ENCODE data around the gene AKAP10.
"Not testable (repeated sequence)": the region's sequence is repeated elsewhere in the genome, so short reads cannot be mapped to it uniquely, and the experiment has no call there.

AKAP10 gene

DNA sequence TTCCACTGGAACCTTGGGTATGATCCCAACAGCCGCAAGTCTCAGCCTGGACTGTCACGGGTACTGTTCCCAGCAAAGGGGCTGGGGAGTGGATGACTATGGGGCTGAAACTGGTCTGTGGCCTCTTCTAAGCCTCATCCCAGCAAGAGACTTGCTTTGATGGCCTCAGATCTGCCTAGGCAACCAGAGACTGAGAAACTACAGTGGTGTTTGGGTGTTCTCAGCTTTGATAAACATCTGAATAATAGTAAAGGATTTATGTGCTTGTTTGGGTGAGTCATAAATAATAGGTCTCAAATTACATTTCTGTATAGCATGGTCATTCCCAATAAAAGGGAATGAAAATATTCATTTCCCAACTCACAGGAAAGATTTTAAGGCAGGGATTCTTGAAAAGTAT, 79.7 kb downstream of the AKAP10 start:
- no peak overlapping the region for H3K4me3 ChIP-seq (ENCODE audit: low read depth, low read length)
- TF ChIP-seq, protein P1, sequence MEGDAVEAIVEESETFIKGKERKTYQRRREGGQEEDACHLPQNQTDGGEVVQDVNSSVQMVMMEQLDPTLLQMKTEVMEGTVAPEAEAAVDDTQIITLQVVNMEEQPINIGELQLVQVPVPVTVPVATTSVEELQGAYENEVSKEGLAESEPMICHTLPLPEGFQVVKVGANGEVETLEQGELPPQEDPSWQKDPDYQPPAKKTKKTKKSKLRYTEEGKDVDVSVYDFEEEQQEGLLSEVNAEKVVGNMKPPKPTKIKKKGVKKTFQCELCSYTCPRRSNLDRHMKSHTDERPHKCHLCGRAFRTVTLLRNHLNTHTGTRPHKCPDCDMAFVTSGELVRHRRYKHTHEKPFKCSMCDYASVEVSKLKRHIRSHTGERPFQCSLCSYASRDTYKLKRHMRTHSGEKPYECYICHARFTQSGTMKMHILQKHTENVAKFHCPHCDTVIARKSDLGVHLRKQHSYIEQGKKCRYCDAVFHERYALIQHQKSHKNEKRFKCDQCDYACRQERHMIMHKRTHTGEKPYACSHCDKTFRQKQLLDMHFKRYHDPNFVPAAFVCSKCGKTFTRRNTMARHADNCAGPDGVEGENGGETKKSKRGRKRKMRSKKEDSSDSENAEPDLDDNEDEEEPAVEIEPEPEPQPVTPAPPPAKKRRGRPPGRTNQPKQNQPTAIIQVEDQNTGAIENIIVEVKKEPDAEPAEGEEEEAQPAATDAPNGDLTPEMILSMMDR (IDR thresholded peaks at IDR 0.05; ENCODE audit: borderline replicate concordance, insufficient read depth, low read depth, low read length), result no peak

DNA sequence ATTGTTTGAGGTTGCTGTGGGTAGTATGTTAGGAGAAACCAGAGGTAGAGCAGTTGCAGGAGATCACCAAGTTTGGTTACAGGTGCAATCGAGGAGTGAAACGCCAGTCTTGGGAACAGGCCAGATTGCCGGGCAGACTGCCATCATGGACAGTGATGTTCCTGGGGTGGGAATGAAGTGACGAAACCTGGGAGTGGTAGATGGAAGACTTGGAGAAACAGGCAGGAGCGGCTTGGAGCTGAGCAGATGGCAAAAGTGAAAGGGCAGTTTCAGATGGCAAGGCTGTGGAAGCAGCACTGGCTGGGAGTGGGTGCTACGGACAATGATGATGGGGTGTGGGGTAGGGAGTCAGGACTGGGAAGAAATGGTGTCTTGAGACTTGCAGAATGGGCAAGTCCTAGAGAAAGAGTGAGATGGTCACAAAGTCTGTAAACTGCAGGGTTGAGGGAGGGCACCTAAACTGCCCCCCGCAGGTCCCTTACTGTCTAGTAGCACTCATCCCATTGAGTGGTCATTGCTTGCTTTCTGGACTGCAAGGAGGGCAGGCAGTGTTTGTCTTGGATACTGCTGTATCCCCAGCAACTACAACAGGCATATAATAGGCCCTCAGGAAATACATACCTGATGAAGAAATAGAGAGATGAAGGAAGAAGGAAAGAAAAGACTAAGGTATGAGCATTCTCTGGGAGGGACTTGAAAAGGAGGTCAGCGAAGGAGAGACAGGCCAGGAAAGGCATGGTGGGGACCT, 80.4 kb downstream of the AKAP10 start:
- H3K4me3 ChIP-seq (ENCODE audit: low read depth, low read length), result no peak overlapping the region
- TF ChIP-seq, protein P1 (IDR thresholded peaks at IDR 0.05; ENCODE audit: borderline replicate concordance, insufficient read depth, low read depth, low read length), result no peak

DNA sequence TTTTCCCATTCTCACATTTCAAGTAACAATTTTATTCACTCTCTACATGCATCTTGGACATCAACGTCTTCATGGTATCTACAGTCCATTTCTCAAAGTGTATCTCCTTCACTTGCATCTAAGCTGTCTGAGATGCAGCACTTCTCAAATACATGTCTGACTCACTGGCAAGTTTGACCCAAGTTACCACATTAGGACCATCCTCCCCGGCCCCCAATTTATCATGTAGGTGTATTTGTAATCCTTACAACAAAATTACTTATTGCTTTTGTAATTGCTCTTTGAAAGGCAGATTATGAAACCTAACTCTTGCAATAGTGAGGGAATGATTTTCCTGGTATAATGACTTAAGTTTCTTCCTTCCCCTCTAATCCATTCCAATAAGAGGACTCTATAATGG, 80.9 kb downstream of the AKAP10 start:
- H3K4me3 ChIP-seq (ENCODE audit: low read depth, low read length), result no peak overlapping the region
- TF ChIP-seq, protein P1 (IDR thresholded peaks at IDR 0.05; ENCODE audit: borderline replicate concordance, insufficient read depth, low read depth, low read length), result no peak

DNA sequence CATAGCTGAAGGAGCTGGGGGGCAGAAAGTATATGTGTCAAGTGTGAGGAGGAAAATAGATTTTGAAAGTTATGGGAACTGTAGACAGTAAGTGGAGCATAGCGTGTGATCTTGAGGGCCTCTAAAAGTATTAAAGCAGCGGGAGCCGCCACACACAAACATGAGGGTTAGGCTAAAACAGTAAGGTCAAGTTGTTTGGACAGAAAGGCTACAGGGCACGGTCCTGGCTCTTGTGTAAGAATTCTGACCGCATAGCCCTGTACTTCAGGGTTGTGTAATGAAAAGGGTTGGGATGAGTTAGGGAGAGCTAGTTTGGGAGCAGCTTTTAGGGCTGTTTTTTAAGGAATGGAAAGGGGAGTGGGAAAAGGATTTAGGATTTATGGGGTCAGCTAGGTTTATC, 87.1 kb downstream of the AKAP10 start:
- H3K4me3 ChIP-seq (ENCODE audit: low read depth, low read length), result not testable (repeated sequence)

DNA sequence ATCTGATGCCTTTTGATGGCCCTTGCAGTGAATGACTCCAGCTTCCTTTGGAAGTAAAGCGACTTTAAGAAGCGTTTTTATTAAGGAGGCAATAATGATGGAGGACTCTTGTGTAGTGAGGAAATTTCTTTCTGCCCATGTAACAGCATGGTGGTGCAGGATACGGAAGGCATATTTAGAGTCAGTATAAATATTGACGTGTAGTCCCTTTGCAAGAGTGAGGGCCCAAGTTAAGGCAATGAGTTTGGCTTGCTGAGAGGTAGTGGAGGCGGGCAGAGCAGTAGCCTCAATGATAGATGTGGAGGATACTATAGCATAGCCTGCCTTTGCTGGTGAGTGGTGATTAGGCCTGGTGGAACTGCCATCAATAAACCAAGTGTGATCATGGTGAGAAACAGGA, 87.6 kb downstream of the AKAP10 start:
- H3K4me3 ChIP-seq (ENCODE audit: low read depth, low read length), result not testable (repeated sequence)

- TF ChIP-seq, protein P1 (IDR thresholded peaks at IDR 0.05; ENCODE audit: borderline replicate concordance, insufficient read depth, low read depth, low read length), result no peak
- H3K4me3 ChIP-seq (ENCODE audit: low read depth, low read length), result no peak overlapping the region
These were observed 91.5 kb downstream of the AKAP10 start for GRCh38 chr17:19886116-19886515.

DNA sequence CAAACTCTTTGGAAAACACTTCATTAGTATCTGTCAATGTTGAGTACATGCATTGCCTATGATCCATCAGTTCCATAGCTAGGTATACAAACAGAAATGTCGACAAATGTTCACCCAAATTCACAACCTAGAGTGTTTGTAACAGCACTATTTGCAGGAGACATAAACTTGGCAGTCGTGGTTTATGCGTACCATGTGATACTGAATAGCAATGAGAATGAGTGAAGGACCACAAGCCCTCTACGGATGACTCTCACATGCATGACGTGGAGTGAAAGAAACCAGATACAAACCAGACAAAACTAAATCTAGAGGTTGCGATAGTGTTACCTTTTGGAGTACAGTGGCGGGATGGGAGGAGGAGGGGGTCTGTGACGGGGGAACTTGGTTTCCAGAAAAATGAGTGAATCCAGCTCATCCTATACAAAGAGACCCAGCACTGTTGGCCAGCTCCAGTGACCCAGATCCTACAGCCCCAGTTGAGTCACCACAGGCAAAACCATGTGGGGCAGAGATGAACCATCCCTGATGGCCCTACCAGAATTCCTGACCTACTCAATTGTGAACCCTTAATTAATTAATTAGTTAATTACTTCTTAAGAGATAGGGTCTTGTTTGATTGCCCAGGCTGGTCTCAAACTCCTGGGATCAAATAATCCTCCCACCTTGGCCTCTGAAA, 94.0 kb downstream of the AKAP10 start:
- TF ChIP-seq, protein P1 (IDR thresholded peaks at IDR 0.05; ENCODE audit: borderline replicate concordance, insufficient read depth, low read depth, low read length), result no peak
- H3K4me3 ChIP-seq (ENCODE audit: low read depth, low read length), result no peak overlapping the region

- H3K4me3 ChIP-seq (ENCODE audit: low read depth, low read length), result no peak overlapping the region
- TF ChIP-seq, protein P1 (IDR thresholded peaks at IDR 0.05; ENCODE audit: borderline replicate concordance, insufficient read depth, low read depth, low read length), result no peak
These were observed 97.2 kb downstream of the AKAP10 start for GRCh38 chr17:19880393-19880792.
